GM18505 (cell line): ENCODE measurements around the gene HSPBP1.

ENCODE experiments used
- ATAC-seq: cut with Tn5 transposase; IDR thresholded peaks from one replicate; pipeline ENCODE4 v1.9.1; 2021; ENCODE audit not compliant: unreplicated experiment
- POLR2A ChIP-seq: IDR thresholded peaks from 4 replicates; pipeline ENCODE4 v1.6.1; 2011; ENCODE audit warnings: borderline replicate concordance; ENCODE audit not compliant: insufficient read depth, insufficient read length; ENCODE audit errors: extremely low read depth

The HSPBP1 gene

GRCh38 chr19:55259540-55260210 is 20.2 kb downstream of the HSPBP1 start:
- no peak for TF ChIP-seq POLR2A
- ATAC-seq: no peak

DNA sequence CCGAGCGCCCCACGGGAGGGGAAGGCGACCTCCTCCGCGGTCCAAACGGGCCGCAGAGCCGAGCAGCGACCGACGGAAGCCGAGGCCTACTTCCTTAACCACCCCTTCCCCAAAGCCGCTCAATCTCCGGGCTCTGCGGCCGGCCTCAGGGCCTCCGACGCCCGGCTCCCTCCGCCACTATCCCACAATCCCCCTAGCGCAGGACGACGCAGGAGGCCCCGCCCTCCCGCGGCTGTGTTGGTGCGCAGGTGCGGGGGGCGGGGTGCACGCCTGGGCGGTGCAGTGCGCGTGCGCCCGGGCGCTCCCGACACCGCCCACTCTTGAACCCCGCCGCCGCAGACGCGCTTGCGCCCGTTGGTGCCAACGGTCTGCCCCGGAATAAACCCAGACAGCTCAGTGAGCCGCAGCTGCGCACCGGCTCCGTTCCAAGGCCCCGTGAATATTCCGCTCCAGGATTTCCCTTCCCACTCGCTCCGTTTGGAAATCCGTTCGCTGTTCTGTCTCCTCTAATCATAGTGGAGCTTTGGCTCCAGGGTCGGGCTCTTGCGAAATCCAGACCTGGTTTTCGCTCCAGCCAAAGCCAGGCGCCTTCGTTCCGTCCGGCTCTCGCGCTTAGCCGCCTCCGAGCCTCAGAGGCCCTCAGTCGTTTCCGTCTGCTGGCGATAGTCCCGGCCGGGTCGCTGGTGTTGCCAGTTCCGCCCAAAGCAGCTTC is 20.9 kb downstream of the HSPBP1 start, which contains the start of gene PPP6R1:
PPP6R1 (minus strand) TSS at position 190 of the 712 bp plus-strand sequence. CDS start 11,914 bp downstream, outside the sequence.
- peak; percentile 65 for ATAC-seq
- TF ChIP-seq POLR2A: peak; percentile 90

- no peak for TF ChIP-seq POLR2A
- peak; percentile 9 for ATAC-seq
Measured at GRCh38 chr19:55258476-55258827, 21.5 kb downstream of the HSPBP1 start.

DNA sequence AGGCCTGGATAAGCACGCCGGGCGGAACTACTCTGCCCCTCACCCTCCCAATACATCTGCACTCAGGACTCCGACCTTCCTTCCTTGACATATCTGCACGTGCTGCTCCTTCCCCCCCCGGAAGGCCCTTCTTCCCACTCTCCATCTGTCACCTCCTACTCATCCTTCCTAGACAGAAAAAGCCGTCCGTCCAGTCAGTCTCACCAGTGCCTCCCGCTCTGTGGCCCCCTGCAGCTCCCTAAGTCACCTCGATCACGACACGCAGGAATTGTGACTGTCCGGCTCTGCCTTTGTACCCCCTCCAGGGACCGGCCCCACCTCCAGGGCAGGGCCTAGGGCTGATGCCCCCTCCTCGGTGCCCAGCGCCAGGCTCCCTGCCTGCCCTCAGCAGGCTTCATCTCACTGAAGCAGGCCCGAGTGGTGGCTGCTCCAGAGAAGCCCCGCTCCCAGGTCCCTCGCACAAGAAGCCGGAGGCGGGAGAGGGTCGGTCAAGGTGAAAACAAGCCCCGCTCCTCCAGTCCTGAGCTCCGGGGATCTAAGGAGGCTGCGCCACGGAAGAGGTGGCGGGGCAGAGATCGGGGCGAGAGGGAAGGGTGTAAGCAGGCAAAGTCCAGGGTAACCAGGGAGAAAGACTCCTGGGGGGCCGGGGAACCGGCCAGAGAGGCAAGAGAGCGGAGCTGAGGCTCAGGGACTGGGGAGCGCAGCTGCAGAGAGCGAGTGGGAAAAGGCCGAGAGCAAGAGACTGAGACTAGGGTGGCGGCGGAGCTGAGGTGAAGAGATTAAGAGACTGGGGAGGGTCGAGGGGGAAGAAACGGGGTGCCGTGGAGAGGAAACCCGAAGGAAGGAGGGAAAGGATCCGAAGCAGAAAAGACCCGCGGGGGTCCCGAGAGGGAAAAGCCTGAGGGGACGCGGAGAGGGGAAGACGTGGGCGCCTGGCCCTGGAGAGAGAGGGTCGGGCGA is 22.2 kb downstream of the HSPBP1 start:
- peak; percentile 36 for TF ChIP-seq POLR2A
- no peak for ATAC-seq

DNA sequence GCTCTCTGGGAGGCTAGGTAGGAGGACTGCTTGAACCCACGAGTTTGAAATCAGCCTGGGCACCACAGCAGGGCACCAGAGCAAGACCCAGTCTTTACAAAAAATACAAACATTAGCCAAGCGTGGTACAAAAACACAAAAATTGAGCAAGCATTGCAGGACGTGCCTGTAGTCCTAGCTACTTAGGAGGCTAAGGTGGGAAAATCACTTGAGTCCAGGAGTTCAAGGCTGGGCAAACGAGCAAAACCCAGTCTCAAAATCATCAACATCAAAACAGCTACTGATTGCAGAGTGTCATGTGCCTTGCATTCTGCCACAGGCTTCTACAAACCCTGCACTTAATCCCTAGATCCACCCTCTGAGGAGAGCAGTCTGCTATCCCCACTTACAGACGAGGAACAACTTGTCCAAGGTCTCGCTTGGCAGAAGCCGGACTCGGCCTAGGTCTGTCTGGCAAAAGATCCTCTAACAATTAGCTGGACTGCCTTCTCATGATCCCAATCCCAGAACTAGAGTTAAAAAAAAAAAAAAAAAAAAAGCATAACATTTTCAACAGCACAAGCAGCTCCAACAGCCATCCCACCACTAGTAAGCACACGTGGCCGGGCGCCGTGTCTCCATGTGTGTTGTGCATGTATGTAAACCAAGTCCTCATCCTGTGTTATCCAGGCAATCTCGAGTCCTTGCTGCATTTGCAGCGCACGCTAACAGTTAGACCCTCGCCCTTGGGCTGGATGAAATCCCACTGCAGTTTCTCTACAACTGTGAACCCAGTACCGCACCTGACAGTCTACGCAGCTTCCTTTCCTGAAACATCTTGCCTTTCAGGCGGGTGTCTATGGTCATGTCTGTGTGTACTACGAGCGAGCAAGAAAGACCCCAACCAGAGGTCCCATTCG is 23.1 kb downstream of the HSPBP1 start:
- no peak for ATAC-seq
- TF ChIP-seq POLR2A: no peak

DNA sequence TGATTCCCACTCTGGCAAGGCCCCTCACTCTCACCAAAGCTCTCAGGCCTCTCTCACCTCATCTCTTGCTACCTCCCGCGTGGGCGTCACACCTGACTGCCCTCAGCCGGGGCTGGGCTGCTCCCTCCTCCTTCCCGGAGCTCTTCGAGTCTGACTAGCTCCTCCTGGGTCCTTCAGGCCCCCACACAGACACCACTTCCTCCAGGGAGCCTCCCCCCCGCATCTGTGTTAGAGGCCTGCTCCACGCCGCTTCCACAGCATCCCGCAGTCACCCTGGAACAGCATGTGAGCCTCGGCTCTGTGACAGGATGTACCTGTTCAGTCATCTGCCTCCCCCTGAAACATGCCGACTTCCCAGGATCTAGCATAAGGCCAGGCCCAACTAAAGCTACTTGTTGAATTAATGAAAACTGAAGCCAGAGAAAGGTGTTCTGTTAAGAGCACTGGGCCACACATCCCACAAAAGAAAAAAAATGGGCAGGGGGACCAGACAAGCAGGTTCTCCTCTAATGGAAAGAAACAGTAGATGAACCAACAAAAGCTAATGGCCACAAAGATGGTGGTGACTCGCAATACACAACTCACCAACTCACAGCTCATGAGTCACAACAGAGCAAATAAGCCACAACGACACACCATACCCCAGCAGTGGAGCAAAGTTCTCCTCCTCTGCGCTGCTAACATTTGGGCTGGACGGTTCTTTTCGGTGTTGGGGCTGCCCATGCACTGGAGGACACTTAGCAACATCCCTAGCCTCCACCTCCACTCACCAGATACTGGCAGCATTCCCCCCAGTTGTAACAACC is 24.1 kb downstream of the HSPBP1 start:
- no peak for ATAC-seq
- TF ChIP-seq POLR2A: peak; percentile 35

- ATAC-seq: no peak
Measured at GRCh38 chr19:55254625-55254977, 25.3 kb downstream of the HSPBP1 start.

DNA sequence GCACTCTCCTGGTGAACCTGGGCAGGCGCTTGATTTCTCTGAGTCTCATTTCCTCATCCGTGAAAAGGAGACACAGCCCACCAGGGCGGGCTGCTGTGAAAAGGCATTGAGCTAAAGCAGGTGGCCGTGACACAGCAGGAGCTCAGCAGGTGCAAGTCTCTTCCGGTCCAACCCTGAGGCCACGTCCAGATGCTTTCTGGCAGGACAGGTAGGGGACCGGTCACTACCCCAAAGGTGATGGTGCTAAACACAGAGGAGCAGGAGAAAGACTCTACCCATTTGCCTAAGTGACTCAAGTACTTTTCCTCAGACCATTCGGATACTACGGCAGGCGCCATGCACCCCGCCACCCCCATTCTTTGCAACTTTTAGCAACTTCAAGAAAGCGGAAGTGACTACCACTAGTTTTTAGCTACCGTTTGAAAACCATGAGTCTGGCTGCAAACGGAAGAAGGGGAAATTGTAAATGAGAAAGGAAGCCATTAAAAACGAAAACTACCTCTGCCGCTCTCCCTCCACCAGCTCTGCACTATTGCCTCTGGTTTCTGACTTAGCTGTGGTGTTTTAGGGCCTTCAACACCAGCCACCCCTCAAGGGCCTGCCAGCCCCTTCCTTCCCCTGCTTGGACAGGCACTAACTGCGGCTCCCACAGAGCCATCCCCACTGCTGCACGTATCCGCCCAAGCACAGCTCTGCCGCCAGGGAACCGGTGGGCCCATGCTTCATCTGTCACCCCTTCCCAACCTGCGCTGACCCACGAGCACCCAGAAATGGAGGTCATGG is 25.9 kb downstream of the HSPBP1 start:
- peak; percentile 65 for TF ChIP-seq POLR2A
- ATAC-seq: peak; percentile 31

More at GRCh38 chr19:55254625-55254977, 25.3 kb downstream of the HSPBP1 start:
- TF ChIP-seq POLR2A: no peak

DNA sequence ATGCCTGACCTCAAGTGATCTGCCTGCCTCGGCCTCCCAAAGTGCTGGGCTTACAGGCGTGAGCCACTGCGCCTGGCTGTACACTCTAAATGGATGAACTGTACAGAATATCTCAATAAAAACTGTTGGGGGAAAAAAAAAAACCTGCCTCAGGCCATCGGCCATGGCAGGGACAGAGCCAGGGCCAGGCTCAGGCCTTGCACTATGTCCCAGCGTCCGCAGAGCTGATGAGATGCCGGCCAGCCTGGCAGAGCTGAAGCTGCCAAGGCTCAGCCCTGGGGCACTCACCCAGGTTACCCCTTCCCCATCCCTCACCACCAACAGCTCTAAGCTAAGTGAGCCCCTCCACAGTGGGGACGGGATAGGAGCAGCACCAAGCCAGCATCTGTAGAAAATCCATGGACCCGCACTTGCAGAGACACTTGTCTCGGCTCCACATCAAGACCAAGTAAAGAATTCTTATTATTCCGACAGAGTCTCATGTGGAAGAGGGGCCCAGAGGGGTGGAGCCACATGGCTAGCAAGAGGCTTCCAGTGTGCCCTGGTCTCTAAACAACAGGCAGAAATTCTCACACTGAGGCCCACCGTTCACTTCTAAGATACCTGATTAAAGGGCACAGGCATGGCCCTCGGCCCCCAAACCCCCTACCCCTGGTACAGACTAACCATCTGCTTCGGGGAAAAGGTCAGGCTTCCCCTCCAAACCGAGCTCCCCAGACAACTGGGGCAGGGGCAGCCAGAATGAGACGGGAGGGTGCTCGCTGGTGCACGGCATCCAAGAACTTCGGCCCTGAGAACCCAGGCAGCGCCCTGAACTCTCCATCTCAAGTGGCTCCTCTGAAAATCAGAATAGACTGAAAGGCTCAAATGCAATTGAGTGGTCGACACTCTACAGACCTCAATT is 26.9 kb downstream of the HSPBP1 start:
- no peak for TF ChIP-seq POLR2A
- ATAC-seq: no peak
